Keratinocyte (primary cell): ENCODE results near the gene CFAP100. TPM values are rescaled to one million over a fixed set of nuclear protein-coding genes. Genes with fewer than 3 reads are reported as not detected.

Experiments used
- DNase-seq: peaks from one replicate; pipeline ENCODE4 v3.0.0-alpha.2; 2011; ENCODE audit warnings: low read depth, missing footprints, low spot score
- FAIRE-seq: peaks from 2 replicates; lab custom pipeline; 2011; peaks lifted over from hg19 to GRCh38; lab: Jason Lieb, UNC
- H2AFZ ChIP-seq: 2 replicates; pipeline ENCODE4 v1.6.0; 2012; ENCODE audit warnings: low read length, control low read depth, inconsistent platforms; ENCODE audit not compliant: control insufficient read depth
- H3K27ac ChIP-seq: 2 replicates; pipeline ENCODE4 v1.5.1; 2011; ENCODE audit warnings: low read length; ENCODE audit not compliant: control insufficient read depth, insufficient read depth
- H3K27me3 ChIP-seq: 3 replicates; pipeline ENCODE4 v1.6.0; 2011; ENCODE audit warnings: low read length; ENCODE audit not compliant: control insufficient read depth, insufficient read depth; ENCODE audit errors: extremely low read depth
- H3K36me3 ChIP-seq, 2 experiments: 2 replicates in 1 of 2; 3 replicates in 1 of 2; pipeline ENCODE4 v1.5.1; 2011; ENCODE audit warnings: low read length in 2 of 2, mild to moderate bottlenecking in 1 of 2; ENCODE audit not compliant: control insufficient read depth in 2 of 2, insufficient read depth in 2 of 2; ENCODE audit errors: extremely low read depth in 1 of 2
- H3K4me1 ChIP-seq: 3 replicates; pipeline ENCODE4 v1.5.1; 2011; ENCODE audit warnings: low read length; ENCODE audit not compliant: control insufficient read depth, insufficient read depth; ENCODE audit errors: extremely low read depth
- H3K4me2 ChIP-seq: 3 replicates; pipeline ENCODE4 v1.6.0; 2011; ENCODE audit warnings: low read depth, low read length; ENCODE audit not compliant: control insufficient read depth, insufficient read depth; ENCODE audit errors: extremely low read depth
- H3K4me3 ChIP-seq, 3 experiments: fragments of 200-600 bp in 1 of 3; sonication (generic) in 1 of 3; 2 replicates in 2 of 3; 3 replicates in 1 of 3; pipeline ENCODE4 v1.5.1; 2011 to 2016; ENCODE audit warnings: low read length in 3 of 3, mild to moderate bottlenecking in 3 of 3, control low read depth in 2 of 3, inconsistent platforms in 1 of 3, low read depth in 1 of 3, mixed read lengths in 1 of 3, mixed run types in 1 of 3, moderate library complexity in 1 of 3; ENCODE audit not compliant: control insufficient read depth in 2 of 3, insufficient read depth in 2 of 3; ENCODE audit errors: extremely low read depth in 1 of 3
- H3K79me2 ChIP-seq: 2 replicates; pipeline ENCODE4 v1.6.0; 2012; ENCODE audit warnings: low read length; ENCODE audit not compliant: control insufficient read depth, insufficient read depth
- H3K9ac ChIP-seq: 3 replicates; pipeline ENCODE4 v1.6.0; 2011; ENCODE audit warnings: low read length; ENCODE audit not compliant: control insufficient read depth, insufficient read depth; ENCODE audit errors: extremely low read depth
- H3K9me1 ChIP-seq: 3 replicates; pipeline ENCODE4 v1.6.0; 2011; ENCODE audit warnings: low read length; ENCODE audit not compliant: control insufficient read depth, insufficient read depth; ENCODE audit errors: extremely low read depth
- H3K9me3 ChIP-seq: 2 replicates; pipeline ENCODE4 v1.5.1; 2012; ENCODE audit warnings: low read depth, low read length; ENCODE audit not compliant: control insufficient read depth
- H4K20me1 ChIP-seq: 3 replicates; pipeline ENCODE4 v1.6.0; 2011; ENCODE audit warnings: low read length; ENCODE audit not compliant: control insufficient read depth, insufficient read depth; ENCODE audit errors: extremely low read depth
- EZH2 ChIP-seq: IDR thresholded peaks from one replicate; pipeline ENCODE4 v1.6.1; 2012; ENCODE audit warnings: inconsistent platforms, mild to moderate bottlenecking, low read length, moderate library complexity
- dilution Hi-C: fragments of 300-500 bp; cut with MboI; formaldehyde crosslinking; loops from one replicate; pipeline ENCODE4 v1.7.0; 2020; ENCODE audit warnings: low sequenced_read_pairs; ENCODE audit not compliant: extremely low pct_ligation_motif_present
- polyA plus RNA-seq, 5 experiments: library from polyadenylated mRNA; depleted of rRNA in 3 of 5; stranded (reverse) in 3 of 5; stranded (forward) in 1 of 5; unstranded in 1 of 5; fragments of >200 nt; gene quantifications; 1 replicate in 1 of 5; 2 replicates in 3 of 5; 3 replicates in 1 of 5; pipeline versions ENCODE4 v1.2.1 to v1.2.3, GENCODE V29; 2011 to 2012; ENCODE audit warnings: missing spikeins in 2 of 5, low read depth in 1 of 5, low replicate concordance in 1 of 5
- TF ChIP-seq, protein P1 (sequence below), 3 experiments: IDR thresholded peaks in 1 of 3; conservative IDR thresholded peaks in 1 of 3; optimal IDR thresholded peaks in 1 of 3; 2 replicates in 2 of 3; 3 replicates in 1 of 3; pipeline versions ENCODE3 to v1.5.1; 2011; ENCODE audit warnings: low read length in 3 of 3, mild to moderate bottlenecking in 3 of 3, moderate library complexity in 2 of 3, control low read depth in 1 of 3, inconsistent platforms in 1 of 3; ENCODE audit not compliant: insufficient read depth in 2 of 3; ENCODE audit errors: extremely low read depth in 1 of 3

CFAP100 gene
- polyA plus RNA-seq, 1 donor (not counting 4 experiments of a cell fraction or from before 2014, with no cell fraction given) = not detected

DNA sequence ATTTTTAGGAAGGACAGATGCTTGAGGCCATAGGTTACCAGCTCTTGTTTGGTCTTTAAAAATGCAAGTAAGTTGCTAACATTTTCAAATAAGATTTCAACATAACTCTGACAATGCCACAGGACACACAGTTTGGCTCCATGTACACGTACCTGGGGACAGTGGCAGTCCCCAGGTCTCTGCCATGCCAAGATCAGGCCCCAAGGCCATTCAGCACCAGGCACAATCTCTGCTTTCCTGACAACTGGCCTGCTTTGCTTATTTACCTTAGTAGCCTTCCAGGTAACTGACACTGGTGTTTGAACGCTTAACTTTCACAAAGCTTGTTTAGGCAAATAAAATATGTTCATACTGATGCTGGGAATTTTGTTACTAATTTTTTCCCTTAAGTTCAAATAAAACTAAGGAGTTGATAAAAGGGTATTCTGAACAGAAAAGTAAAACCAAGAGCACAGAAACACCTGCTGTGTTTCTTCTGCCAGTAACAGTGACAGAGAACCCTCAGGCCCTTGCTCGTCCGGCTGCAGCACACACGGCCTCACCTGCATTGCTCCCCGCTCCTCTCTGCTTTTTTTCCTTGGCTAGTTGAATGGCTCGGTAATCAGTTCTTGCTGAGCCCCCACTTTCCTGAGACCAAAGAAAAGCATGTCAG is 64.5 kb downstream of the CFAP100 start:
- FAIRE-seq = no peak
- H4K20me1 ChIP-seq = peaks cover 5% of the 10 kb centered on the region
- dilution Hi-C loops = no loop called here

GRCh38 chr3:126459763-126460127 is 65.0 kb downstream of the CFAP100 start:
- peaks cover 17% of the 10 kb centered on the region for H3K79me2 ChIP-seq
- H3K4me2 ChIP-seq = no peak overlapping the region
- peaks cover 5% of the 10 kb centered on the region for H4K20me1 ChIP-seq
- DNase-seq = no peak
- H3K27me3 ChIP-seq = no peaks in the 10 kb centered on the region
- H2AFZ ChIP-seq = no peak overlapping the region
- dilution Hi-C loops = no loop called here
- no peak overlapping the region for H3K27ac ChIP-seq
- H3K9me1 ChIP-seq = no peaks in the 10 kb centered on the region
- H3K9ac ChIP-seq = no peak overlapping the region
- H3K36me3 ChIP-seq = peaks cover 42 to 57% of the 10 kb centered on the region in 2 experiments
- no peaks in the 10 kb centered on the region for H3K4me1 ChIP-seq
- H3K9me3 ChIP-seq = no peaks in the 10 kb centered on the region
- H3K4me3 ChIP-seq = no peak overlapping the region
- FAIRE-seq = no peak
- TF ChIP-seq, protein P1, sequence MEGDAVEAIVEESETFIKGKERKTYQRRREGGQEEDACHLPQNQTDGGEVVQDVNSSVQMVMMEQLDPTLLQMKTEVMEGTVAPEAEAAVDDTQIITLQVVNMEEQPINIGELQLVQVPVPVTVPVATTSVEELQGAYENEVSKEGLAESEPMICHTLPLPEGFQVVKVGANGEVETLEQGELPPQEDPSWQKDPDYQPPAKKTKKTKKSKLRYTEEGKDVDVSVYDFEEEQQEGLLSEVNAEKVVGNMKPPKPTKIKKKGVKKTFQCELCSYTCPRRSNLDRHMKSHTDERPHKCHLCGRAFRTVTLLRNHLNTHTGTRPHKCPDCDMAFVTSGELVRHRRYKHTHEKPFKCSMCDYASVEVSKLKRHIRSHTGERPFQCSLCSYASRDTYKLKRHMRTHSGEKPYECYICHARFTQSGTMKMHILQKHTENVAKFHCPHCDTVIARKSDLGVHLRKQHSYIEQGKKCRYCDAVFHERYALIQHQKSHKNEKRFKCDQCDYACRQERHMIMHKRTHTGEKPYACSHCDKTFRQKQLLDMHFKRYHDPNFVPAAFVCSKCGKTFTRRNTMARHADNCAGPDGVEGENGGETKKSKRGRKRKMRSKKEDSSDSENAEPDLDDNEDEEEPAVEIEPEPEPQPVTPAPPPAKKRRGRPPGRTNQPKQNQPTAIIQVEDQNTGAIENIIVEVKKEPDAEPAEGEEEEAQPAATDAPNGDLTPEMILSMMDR (optimal IDR thresholded peaks at IDR 0.05 in 1 of 3, IDR thresholded peaks at IDR 0.05 in 1 of 3, conservative IDR thresholded peaks at IDR 0.05 in 1 of 3; ENCODE audit: extremely low read depth in 1 of 3, insufficient read depth in 2 of 3, low read length in 3 of 3) = no peak
- TF ChIP-seq EZH2 = no peak

More for the DNA sequence above, 64.5 kb downstream of the CFAP100 start:
- Histone ChIP-seq H3K9me1 (no peaks in the 10 kb centered on the region), H3K9ac (no peak overlapping the region), H3K36me3 (peaks cover 39 to 52% of the 10 kb centered on the region in 2 experiments), H3K79me2 (peaks cover 17% of the 10 kb centered on the region), H3K4me1 (no peaks in the 10 kb centered on the region), H2AFZ (no peak overlapping the region), H3K4me2 (no peak overlapping the region), H3K9me3 (no peaks in the 10 kb centered on the region), H3K4me3 (no peak overlapping the region), H3K27ac (no peak overlapping the region), H3K27me3 (no peaks in the 10 kb centered on the region)
- no peak for DNase-seq
- TF ChIP-seq, protein P1 (optimal IDR thresholded peaks at IDR 0.05 in 1 of 3, IDR thresholded peaks at IDR 0.05 in 1 of 3, conservative IDR thresholded peaks at IDR 0.05 in 1 of 3; ENCODE audit: extremely low read depth in 1 of 3, insufficient read depth in 2 of 3, low read length in 3 of 3) = no peak
